Stimulated activated CD4-positive, alpha-beta T cell treated with anti-CD3 and anti-CD28 coated beads, Interleukin-4, amount 100 ng/mL, for 1 hour (primary cell): Measurements from ENCODE around the gene TCEANC2.

Experiments used
- DNase-seq: peaks from one replicate; pipeline ENCODE4 v3.0.0-alpha.2; 2020

TCEANC2 gene

DNA sequence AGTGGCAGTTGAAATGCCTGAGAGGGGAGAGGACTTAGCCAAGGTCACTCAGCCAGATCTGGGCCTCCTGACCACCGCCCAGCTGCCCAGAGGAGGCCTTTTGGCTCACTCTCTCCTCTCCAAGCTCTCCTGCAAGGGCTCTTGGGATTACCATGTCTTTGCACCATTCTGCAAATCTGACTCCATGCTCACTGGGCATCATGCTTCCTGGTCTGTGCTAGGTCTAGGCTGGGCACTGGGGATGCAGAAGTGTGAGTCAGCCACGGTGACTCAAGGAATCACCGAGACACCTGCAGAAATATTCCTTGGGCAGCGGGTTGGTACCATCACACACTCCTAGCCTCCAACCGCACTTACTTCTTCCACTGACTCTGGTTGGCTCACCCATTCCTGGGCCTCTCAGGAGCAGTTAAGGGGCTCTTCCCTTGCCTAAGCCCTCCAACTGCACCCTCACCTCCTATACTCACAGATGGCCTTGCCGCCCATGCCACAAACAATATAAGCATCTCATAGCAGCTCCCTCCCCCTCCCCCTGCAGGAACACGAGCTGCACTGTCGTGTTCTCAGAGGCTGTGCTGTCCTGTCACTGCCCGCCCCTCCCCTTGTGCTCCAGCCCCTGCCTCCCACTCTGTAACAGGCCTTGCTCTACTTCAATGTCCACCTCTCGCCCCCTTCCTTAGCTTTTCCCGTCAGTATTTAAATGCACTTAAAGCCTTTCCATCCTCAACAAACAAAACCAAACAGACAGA, 64.6 kb downstream of the TCEANC2 start:
- no peak for DNase-seq

GRCh38 chr1:54118704-54119103, 65.3 kb downstream of the TCEANC2 start:
- no peak for DNase-seq

- no peak for DNase-seq
Observed at GRCh38 chr1:54120018-54120697, 66.8 kb downstream of the TCEANC2 start.

DNA sequence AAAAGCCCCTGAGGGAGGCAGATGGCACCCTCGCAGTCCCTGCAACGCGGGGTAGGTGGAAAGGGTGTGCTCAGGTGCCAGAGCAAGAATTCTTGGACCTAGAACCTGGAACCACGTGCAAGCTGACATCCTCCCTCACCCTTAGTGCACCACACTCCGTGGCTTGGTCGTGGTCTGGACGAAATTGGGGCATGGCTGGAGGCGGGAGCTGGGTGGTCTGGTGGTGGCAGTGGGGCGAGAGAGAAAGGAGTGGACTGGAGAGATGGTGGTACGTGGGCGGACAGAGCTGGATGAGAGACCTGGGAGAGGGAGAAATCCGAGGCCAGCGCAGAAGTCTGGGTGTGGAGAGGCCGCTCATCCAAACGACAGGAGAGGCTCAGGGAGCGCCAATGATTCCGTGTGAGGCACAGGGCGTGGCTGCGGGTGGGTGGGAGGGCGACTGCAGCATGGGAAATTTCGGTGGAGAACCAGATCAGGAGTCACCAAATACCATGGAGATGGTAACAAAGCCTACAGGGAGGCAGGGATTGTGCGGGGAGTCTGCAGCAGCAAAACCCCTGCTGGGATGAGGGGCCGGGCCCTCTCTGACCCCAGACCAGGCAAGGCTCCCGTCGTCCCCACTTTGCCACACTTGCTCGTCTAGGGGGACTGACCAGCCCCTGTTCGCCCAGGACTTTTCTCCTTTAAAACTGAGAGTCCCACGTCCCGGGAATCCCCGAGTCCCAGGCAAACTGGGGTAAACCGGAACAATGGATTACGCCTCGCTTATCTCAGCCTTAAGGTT, 67.5 kb downstream of the TCEANC2 start:
- DNase-seq = no peak

DNA sequence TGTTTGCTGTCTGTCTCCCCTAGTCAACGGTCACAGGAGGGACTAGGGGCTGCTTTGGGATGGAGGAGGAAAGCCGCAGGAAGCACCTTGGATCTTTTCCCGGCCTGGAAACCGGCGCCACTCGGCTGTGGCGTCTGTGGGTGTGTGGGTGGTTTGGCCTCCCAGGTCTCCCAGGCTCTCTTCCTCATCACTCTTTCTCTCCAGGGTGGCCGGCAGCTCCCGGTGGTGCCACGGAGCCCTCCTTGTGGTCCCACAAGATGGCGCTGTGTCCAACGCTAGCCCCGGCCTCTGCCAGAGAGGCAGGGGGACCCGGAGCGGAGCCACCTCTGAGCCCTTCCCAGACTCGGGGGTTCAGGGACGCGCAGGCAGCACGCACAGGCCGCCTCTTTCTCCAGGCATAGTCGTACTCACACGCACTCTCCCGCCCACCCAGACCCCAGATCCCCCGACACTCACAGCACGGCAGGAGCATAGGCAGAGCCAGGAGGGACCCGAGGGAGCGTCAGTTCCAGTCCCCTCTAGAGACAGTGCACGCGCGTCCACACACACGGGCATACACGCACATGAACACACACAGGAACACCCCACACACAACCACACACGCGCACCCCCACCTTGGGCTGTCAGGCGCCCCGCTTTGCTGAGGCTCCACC, 68.2 kb downstream of the TCEANC2 start:
- DNase-seq = peak; percentile 66

DNA sequence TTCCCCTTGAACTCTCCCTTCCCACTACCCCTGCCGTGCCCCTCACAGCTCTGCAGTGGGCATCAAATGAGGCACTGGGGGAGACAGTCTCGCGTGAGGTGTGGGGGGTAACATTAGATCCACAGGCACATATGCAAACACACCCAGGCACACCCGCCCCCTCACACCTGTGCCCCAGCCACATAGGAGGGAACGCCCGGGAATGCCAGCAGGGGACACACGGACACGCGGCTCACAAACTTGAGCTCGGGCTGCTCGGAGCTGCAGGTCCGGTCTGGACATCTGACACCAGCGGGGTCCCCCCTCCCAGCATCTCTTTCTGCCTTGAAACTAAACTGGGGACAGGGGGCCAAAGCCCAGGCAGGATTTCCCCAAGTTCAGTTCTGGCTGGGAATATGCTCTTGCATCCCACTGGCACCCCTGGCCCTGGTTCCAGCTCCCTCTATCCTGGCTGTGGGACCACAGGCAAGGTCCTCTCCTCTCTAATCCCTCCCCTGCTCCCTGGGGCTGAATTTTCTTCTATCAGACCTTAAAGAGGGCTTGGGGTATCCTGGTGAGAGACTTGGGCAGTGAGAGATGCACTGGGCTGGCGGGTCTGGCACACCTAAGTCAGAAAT, 68.8 kb downstream of the TCEANC2 start:
- DNase-seq = no peak

GRCh38 chr1:54122992-54123391, 69.6 kb downstream of the TCEANC2 start:
- DNase-seq = no peak

DNA sequence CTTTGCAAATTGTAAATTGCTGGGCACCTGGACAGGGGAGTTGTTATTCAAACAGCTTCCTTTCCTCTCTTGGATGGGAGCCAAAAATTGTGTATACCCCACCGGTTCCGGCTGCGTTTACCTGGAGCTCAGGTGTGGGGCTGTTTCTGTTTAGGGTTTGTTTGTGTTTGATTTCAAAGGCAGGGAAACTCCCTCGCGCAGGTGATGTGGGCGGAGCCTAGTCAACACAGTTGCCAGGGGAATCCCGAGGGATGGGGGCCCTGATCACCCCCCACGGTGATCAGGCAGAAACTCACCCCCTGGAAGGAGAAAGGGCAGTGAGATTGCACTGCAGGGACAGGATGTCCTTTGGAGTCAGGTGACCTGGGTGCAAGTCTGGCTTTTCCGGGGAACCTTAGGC, 71.1 kb downstream of the TCEANC2 start:
- no peak for DNase-seq

DNA sequence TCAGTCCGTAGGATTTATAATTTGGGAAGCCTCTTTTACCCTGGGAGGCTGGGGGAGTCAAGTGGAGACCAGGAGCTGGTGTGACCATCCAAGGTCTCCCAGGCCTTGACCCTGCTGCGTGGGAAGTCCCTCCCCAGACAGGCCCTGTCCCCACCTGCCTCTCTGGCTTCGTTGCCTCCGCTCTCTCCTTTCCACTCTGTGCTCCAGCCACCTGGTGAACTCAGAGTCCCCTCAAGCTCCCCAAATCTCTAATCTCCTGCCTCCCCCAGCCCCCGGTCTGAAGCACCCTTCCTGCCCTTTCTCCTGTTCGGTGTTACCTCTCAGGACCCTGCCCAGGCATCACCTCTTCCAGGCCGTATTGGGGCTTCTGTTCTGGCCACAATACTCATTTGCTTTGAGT, 71.5 kb downstream of the TCEANC2 start:
- no peak for DNase-seq

- DNase-seq = no peak
Observed at GRCh38 chr1:54125386-54126070, 72.1 kb downstream of the TCEANC2 start.

DNA sequence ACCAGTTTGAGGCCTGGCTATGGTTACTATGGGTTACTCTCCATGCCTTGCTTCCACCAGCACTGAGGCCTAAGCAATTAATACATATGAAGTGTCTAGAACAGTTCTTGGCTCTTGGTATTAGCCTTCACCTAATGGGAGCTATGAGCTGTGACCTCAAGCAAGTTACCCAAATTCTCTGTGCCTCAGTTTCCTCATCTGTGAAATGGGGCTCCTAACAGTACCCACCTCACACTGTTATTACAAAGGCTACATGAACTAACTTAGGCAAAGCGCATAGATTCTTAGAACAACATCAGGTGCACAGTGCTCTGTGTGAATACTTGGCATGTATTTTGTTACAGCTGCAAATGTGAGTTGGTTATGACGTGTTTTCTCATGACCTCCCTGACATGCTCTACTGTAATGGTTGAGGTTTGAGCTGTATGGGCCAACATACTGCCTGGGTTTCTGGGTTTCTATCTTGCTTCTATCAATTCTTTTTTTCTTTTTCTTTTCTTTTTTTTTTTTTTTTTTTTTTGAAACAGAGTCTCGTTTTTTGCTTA, 72.9 kb downstream of the TCEANC2 start:
- no peak for DNase-seq

GRCh38 chr1:54127594-54128300, 74.3 kb downstream of the TCEANC2 start:
- DNase-seq = no peak

DNA sequence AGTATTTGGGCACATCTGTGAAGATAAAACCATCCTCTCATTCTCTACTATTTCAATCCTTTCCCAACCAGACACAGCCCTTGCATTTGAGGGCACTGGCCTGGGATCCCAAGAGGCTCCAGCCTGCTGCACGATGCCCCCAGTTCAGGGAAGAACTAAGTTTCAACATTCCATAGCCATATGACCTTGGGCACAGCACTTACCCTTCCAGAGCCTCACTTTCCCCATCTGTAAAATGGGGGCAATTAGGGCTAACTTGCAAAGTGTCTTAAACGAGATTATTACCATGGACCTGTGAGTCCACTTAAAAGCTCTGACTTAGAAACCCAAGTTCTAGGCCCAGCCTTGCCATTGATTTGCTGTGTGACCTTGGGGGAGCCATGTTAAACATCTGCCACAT, 76.5 kb downstream of the TCEANC2 start:
- DNase-seq = no peak

DNA sequence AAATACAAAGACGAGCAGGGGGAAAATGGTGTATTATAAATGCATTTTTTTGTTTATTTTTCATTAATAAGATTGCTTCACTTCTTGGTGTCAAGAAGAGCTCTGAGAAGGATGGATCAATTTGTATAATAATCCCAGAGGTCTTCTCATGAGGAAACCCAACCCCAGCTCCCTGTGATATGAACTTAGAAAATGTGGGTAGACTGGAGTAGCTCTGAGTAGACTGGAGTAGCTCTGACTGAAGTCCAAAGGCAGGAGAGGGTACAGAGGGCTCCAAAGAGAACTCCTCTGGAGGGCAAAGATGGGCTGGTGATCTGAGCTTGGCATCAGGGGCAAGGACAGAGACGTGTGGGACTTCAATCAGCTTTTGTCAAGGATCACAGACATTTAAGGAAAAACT, 78.0 kb downstream of the TCEANC2 start:
- DNase-seq = no peak

- no peak for DNase-seq
Observed at GRCh38 chr1:54132495-54132894, 79.1 kb downstream of the TCEANC2 start.

- no peak for DNase-seq
Observed at GRCh38 chr1:54134295-54134694, 80.9 kb downstream of the TCEANC2 start.

GRCh38 chr1:54135436-54136120, 82.2 kb downstream of the TCEANC2 start:
- no peak for DNase-seq

GRCh38 chr1:54136269-54136896, 83.0 kb downstream of the TCEANC2 start:
- DNase-seq = no peak

- DNase-seq = no peak
Observed at GRCh38 chr1:54136963-54137533, 83.6 kb downstream of the TCEANC2 start.
